ENCODE measurements around the gene C1orf167. TPM values are rescaled to one million over a fixed set of nuclear protein-coding genes. Genes with fewer than 3 reads are reported as not detected.

Gene C1orf167
- total RNA-seq, 1 donor from 2014 or later: not detected

DNA sequence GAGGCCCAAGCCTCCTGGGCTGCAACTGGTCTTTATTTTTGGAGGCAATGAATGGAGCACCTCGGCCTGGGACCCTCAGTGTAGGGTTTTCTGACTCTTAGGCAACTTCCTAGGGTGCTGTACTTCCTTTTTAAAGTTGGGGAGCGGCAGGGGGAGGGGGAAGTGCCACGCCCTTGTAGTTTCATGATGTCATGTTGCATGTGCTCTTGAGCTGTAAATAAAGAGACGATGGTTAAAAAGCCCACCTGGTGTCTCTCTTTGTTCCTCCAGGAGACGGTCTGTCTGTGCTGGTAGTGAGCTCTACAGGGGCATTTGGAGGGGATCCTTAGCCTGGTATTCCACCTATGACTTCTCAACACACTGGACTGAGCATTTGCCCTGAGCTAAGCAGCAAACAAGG is 36.4 kb upstream of the C1orf167 start:
- intact Hi-C loops (cut with DNase I): no loop called here
- no peak for DNase-seq (ENCODE audit: extremely low spot score in 2 of 2)
- Histone ChIP-seq H3K4me3 (no peak overlapping the region), H3K4me1 (peaks cover 13% of the 10 kb centered on the region), H3K27me3 (no peaks in the 10 kb centered on the region), H3K27ac (no peak overlapping the region), H3K36me3 (no peaks in the 10 kb centered on the region), H3K9me3 (no peaks in the 10 kb centered on the region)
- TF ChIP-seq, protein P1, sequence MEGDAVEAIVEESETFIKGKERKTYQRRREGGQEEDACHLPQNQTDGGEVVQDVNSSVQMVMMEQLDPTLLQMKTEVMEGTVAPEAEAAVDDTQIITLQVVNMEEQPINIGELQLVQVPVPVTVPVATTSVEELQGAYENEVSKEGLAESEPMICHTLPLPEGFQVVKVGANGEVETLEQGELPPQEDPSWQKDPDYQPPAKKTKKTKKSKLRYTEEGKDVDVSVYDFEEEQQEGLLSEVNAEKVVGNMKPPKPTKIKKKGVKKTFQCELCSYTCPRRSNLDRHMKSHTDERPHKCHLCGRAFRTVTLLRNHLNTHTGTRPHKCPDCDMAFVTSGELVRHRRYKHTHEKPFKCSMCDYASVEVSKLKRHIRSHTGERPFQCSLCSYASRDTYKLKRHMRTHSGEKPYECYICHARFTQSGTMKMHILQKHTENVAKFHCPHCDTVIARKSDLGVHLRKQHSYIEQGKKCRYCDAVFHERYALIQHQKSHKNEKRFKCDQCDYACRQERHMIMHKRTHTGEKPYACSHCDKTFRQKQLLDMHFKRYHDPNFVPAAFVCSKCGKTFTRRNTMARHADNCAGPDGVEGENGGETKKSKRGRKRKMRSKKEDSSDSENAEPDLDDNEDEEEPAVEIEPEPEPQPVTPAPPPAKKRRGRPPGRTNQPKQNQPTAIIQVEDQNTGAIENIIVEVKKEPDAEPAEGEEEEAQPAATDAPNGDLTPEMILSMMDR (IDR thresholded peaks at IDR 0.05): no peak
- TF ChIP-seq POLR2A (IDR thresholded peaks at IDR 0.05) (no peak), POLR2AphosphoS5 (IDR thresholded peaks at IDR 0.05; ENCODE audit: insufficient read depth in 1 of 2, low read depth in 1 of 2) (no peak)

DNA sequence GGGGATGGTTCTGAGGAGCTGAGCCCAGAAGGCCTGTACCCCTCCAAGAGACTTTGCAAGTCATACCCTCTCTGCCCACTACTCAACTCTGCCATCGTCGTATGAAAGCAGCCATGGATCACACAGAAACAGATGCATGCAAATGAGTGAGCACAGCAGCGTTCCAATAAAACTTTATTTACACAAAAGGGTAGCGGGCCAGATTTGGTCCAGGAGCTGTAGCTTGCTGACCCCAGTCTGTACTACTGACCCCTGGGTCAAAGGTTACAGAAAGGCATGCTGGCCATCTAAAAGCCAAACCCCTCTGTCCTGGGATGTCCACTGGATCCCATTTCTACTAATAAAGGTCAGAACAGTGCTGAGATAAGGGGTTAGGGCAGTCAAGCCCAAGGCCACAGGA is 34.9 kb upstream of the C1orf167 start:
- DNase-seq (ENCODE audit: extremely low spot score in 2 of 2): no peak
- Histone ChIP-seq H3K4me1 (peaks cover 25% of the 10 kb centered on the region), H3K4me3 (no peak overlapping the region), H3K36me3 (no peaks in the 10 kb centered on the region), H3K9me3 (no peaks in the 10 kb centered on the region), H3K27me3 (no peaks in the 10 kb centered on the region), H3K27ac (no peak overlapping the region)
- TF ChIP-seq POLR2AphosphoS5 (IDR thresholded peaks at IDR 0.05; ENCODE audit: insufficient read depth in 1 of 2, low read depth in 1 of 2): no peak
- TF ChIP-seq, protein P1 (IDR thresholded peaks at IDR 0.05): no peak
- no peak for TF ChIP-seq POLR2A (IDR thresholded peaks at IDR 0.05)
- intact Hi-C loops (cut with DNase I): no loop called here

DNA sequence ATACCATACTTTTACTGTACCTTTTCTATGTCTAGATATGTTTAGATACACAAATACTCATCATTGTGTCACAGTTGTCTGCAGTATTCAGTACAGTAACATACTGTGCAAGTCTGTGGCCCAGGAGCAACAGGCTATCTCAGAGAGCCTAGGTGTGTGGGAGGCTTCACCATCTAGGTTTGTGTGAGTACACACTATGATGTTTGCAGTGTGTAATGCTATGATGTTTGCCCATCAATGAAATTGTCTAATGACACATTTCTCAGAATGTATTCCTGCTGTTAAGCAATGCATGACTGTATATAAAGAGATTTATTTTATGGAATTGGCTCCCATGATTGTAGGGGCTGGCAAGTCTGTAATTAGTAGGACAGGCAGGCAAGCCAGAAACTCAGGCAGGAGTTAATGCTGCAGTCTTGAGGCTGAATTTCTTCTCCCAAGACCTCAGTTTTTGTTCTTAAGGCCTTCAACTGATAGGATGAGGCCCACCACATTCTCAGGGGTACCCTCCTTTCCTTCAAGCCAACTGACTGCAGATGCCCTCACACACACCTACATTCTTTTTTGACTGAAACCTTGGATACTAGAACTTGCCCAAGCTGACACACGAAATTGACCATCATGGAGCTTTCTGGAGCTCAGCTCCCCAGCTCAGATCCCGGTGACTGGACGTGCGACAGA is 33.7 kb upstream of the C1orf167 start:
- TF ChIP-seq, protein P1 (IDR thresholded peaks at IDR 0.05): no peak
- H3K4me3 ChIP-seq: no peak overlapping the region
- no peaks in the 10 kb centered on the region for H3K9me3 ChIP-seq
- intact Hi-C loops (cut with DNase I): no loop called here
- no peaks in the 10 kb centered on the region for H3K27me3 ChIP-seq
- DNase-seq (ENCODE audit: extremely low spot score in 2 of 2): no peak
- H3K27ac ChIP-seq: no peak overlapping the region
- H3K36me3 ChIP-seq: no peaks in the 10 kb centered on the region
- H3K4me1 ChIP-seq: peaks cover 36% of the 10 kb centered on the region

DNA sequence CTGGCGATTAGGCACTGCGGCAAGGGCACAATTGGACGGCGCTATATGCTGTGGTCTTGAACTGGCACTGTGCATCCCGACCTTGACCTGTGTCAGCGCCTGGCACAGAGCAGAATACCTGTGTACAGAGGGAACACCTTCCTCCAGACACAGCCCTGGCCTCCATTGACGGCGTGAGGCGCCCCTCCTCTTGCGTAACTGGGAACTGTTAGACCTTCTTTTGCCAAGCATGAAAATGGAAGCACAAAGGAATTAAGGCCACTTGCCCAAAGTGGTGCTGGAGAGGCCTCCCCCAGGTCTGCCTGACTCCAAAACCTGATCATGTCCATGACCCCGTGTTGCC is 32.9 kb upstream of the C1orf167 start:
- Histone ChIP-seq H3K36me3 (no peaks in the 10 kb centered on the region), H3K27ac (no peak overlapping the region), H3K9me3 (no peaks in the 10 kb centered on the region), H3K4me1 (peaks cover 37% of the 10 kb centered on the region), H3K27me3 (no peaks in the 10 kb centered on the region), H3K4me3 (no peak overlapping the region)
- intact Hi-C loops (cut with DNase I): no loop called here
- TF ChIP-seq POLR2A (IDR thresholded peaks at IDR 0.05) (no peak), POLR2AphosphoS5 (IDR thresholded peaks at IDR 0.05; ENCODE audit: insufficient read depth in 1 of 2, low read depth in 1 of 2) (no peak)
- TF ChIP-seq, protein P1 (IDR thresholded peaks at IDR 0.05): no peak
- no peak for DNase-seq (ENCODE audit: extremely low spot score in 2 of 2)

DNA sequence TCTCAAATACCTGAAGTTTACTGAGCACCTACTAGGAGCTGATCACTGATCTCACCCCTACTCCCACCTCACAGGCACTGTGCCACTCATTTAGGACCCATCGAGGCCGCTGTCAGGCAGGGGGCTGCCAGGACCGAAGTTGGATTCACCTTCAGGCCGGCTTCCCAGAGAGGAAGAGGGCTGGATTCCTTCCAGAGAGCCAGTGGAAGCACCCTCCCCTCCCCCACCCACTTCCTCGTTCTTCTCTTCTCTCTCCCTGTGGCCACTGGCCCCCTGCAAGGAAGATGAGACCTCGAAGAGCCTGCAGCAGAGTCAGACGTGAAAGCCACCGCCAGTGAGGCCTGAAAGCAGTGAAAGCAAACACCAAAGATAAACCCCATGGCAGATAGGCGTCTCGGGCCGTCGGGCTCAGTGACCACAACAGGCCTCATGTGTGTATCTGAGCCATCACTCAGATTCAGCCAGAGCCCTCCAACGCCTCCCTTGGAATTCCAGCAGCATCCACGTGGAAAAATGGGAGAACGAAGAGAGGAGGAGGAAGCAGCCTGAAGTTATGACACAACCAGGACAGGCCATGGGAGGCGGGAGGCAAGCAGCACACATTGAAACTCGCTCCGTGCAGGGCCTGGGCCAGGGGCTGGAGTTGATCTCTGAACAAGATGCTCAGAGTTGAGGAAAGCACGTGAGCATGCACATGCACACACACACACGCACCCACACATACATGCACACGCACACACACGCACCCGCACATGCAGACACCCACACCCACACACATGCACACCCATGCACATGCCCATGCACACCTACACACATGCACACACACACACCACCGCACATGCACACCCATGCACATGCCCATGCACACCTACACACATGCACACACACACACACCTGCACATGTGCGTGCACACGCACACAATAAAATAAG is 32.2 kb upstream of the C1orf167 start:
- intact Hi-C loops (cut with DNase I): no loop called here
- no peak for DNase-seq (ENCODE audit: extremely low spot score in 2 of 2)
- no peaks in the 10 kb centered on the region for H3K27me3 ChIP-seq
- peaks cover 37% of the 10 kb centered on the region for H3K4me1 ChIP-seq
- TF ChIP-seq, protein P1 (IDR thresholded peaks at IDR 0.05): no peak
- TF ChIP-seq POLR2AphosphoS5 (IDR thresholded peaks at IDR 0.05; ENCODE audit: insufficient read depth in 1 of 2, low read depth in 1 of 2): no peak
- TF ChIP-seq POLR2A (IDR thresholded peaks at IDR 0.05): no peak
- H3K4me3 ChIP-seq: no peak overlapping the region
- H3K27ac ChIP-seq: no peak overlapping the region
- H3K9me3 ChIP-seq: no peaks in the 10 kb centered on the region
- no peaks in the 10 kb centered on the region for H3K36me3 ChIP-seq
